CD14-positive monocyte (primary cell): ENCODE results near the gene CTTN. TPM values are rescaled to one million over a fixed set of nuclear protein-coding genes. Genes with fewer than 3 reads are reported as not detected.

Source experiments
- DNase-seq, 3 donors: peaks; one replicate each; pipeline ENCODE4 v3.0.0-alpha.2; 2011 to 2022
- H2AFZ ChIP-seq: 2 replicates; pipeline ENCODE4 v1.6.0; 2012; ENCODE audit warnings: mild to moderate bottlenecking, low read depth, low read length, inconsistent platforms; ENCODE audit not compliant: insufficient read depth, poor library complexity, severe bottlenecking
- H3K27ac ChIP-seq, 2 donors: 1 replicate in 1 of 2; 2 replicates in 1 of 2; pipeline ENCODE4 v1.5.1; 2012 to 2013; ENCODE audit warnings: low read length in 2 of 2, control low read depth in 1 of 2, inconsistent platforms in 1 of 2, low read depth in 1 of 2, mild to moderate bottlenecking in 1 of 2
- H3K27me3 ChIP-seq, 2 donors: one replicate each; pipeline versions ENCODE4 v1.6.0 to v1.6.1; 2011 to 2013; ENCODE audit warnings: low read length in 2 of 2; ENCODE audit not compliant: control insufficient read depth in 2 of 2, insufficient read depth in 2 of 2
- H3K36me3 ChIP-seq, 2 donors: replicated peaks in 1 of 2; 1 replicate in 1 of 2; 2 replicates in 1 of 2; pipeline versions ENCODE4 v1.5.1 to v1.6.1; 2012 to 2013; ENCODE audit warnings: low read length in 2 of 2, control low read depth in 1 of 2, inconsistent platforms in 1 of 2, mild to moderate bottlenecking in 1 of 2; ENCODE audit not compliant: insufficient read depth in 2 of 2, control insufficient read depth in 1 of 2
- H3K4me1 ChIP-seq, 2 donors: 1 replicate in 1 of 2; 2 replicates in 1 of 2; pipeline versions ENCODE4 v1.5.1 to v1.6.1; 2012 to 2013; ENCODE audit warnings: low read length in 2 of 2, control low read depth in 1 of 2, inconsistent platforms in 1 of 2, mild to moderate bottlenecking in 1 of 2, moderate library complexity in 1 of 2; ENCODE audit not compliant: insufficient read depth in 2 of 2, control insufficient read depth in 1 of 2
- H3K4me2 ChIP-seq: replicated peaks from 2 replicates; pipeline ENCODE3; 2012; ENCODE audit warnings: low read length, moderate library complexity, mild to moderate bottlenecking; ENCODE audit not compliant: poor library complexity, severe bottlenecking; ENCODE audit errors: extremely low read depth
- H3K4me3 ChIP-seq, 3 experiments: fragments of 200-600 bp in 1 of 3; sonication (generic) in 1 of 3; replicated peaks in 1 of 3; 1 replicate in 2 of 3; 2 replicates in 1 of 3; pipeline ENCODE4 v1.5.1; 2011 to 2013; ENCODE audit warnings: low read length in 3 of 3, mild to moderate bottlenecking in 3 of 3, control low read depth in 2 of 3, low read depth in 2 of 3, inconsistent platforms in 1 of 3, moderate library complexity in 1 of 3
- H3K79me2 ChIP-seq: 2 replicates; pipeline ENCODE4 v1.6.0; 2012; ENCODE audit warnings: mild to moderate bottlenecking, control low read depth, inconsistent platforms, low read length, moderate library complexity; ENCODE audit not compliant: insufficient read depth
- H3K9ac ChIP-seq: 2 replicates; pipeline ENCODE4 v1.6.0; 2017; ENCODE audit warnings: low read length, mild to moderate bottlenecking; ENCODE audit not compliant: insufficient read depth, poor library complexity, severe bottlenecking
- H3K9me3 ChIP-seq, 2 donors: replicated peaks in 1 of 2; 1 replicate in 1 of 2; 2 replicates in 1 of 2; pipeline versions ENCODE4 v1.5.1 to v1.6.1; 2012 to 2013; ENCODE audit warnings: low read length in 2 of 2, control low read depth in 1 of 2; ENCODE audit not compliant: control insufficient read depth in 1 of 2, insufficient read depth in 1 of 2
- H4K20me1 ChIP-seq: 2 replicates; pipeline ENCODE4 v1.6.0; 2012; ENCODE audit warnings: mild to moderate bottlenecking, low read length, control low read depth, moderate library complexity; ENCODE audit not compliant: insufficient read depth
- H3K27ac Mint-ChIP-seq, 7 donors: one replicate each; pipeline ENCODE4 v1.8.0; 2020; ENCODE audit warnings: mild to moderate bottlenecking in 7 of 7, mixed read lengths in 7 of 7, moderate library complexity in 6 of 7, inconsistent platforms in 2 of 7
- H3K27me3 Mint-ChIP-seq, 3 donors: one replicate each; pipeline ENCODE4 v1.8.0; 2021 to 2022; ENCODE audit warnings: low read depth in 3 of 3, mild to moderate bottlenecking in 3 of 3, mixed read lengths in 3 of 3, moderate library complexity in 3 of 3, inconsistent platforms in 1 of 3
- H3K36me3 Mint-ChIP-seq, 2 donors: one replicate each; pipeline ENCODE4 v1.8.0; 2020; ENCODE audit warnings: mixed read lengths in 2 of 2, inconsistent platforms in 1 of 2, mild to moderate bottlenecking in 1 of 2
- H3K4me1 Mint-ChIP-seq: one replicate; pipeline ENCODE4 v1.8.0; 2020; ENCODE audit warnings: mild to moderate bottlenecking, mixed read lengths
- H3K4me3 Mint-ChIP-seq, 2 donors: one replicate each; pipeline ENCODE4 v1.8.0; 2020; ENCODE audit warnings: mild to moderate bottlenecking in 2 of 2, mixed read lengths in 2 of 2, moderate library complexity in 1 of 2
- H3K9me3 Mint-ChIP-seq, 7 donors: one replicate each; pipeline ENCODE4 v1.8.0; 2020 to 2022; ENCODE audit warnings: mixed read lengths in 7 of 7, mild to moderate bottlenecking in 6 of 7, moderate library complexity in 6 of 7, inconsistent platforms in 2 of 7
- CTCF ChIP-seq: fragments of 200-600 bp; IDR thresholded peaks from one replicate; pipeline ENCODE4 v1.8.0; 2022; ENCODE audit warnings: antibody characterized with exemption, mild to moderate bottlenecking
- WGBS: methylation state at CpG from one replicate; pipeline ENCODE4 v1.1.5; 2013; ENCODE audit warnings: missing lambda C conversion rate; ENCODE audit not compliant: insufficient coverage; 5-methylcytosine and 5-hydroxymethylcytosine counted together
- intact Hi-C, 2 donors: fragments of 100-400 bp; cut with micrococcal nuclease; formaldehyde crosslinking; loops; one replicate each; pipeline versions ENCODE4 v1.15.0 to v1.15.1; 2023
- polyA plus RNA-seq, 3 donors: library from polyadenylated mRNA; depleted of rRNA in 1 of 3; unstranded in 2 of 3; stranded (reverse) in 1 of 3; fragments of 300-500 nt in 2 of 3; fragments of >200 nt in 1 of 3; fragmentation: Illumina TruSeq in 2 of 3; gene quantifications; 1 replicate in 2 of 3; 2 replicates in 1 of 3; pipeline ENCODE4 v1.2.3, GENCODE V29; 2012 to 2021

The CTTN gene
- polyA plus RNA-seq, 3 donors, result 0.05 to 0.11 TPM; not detected in 1

DNA sequence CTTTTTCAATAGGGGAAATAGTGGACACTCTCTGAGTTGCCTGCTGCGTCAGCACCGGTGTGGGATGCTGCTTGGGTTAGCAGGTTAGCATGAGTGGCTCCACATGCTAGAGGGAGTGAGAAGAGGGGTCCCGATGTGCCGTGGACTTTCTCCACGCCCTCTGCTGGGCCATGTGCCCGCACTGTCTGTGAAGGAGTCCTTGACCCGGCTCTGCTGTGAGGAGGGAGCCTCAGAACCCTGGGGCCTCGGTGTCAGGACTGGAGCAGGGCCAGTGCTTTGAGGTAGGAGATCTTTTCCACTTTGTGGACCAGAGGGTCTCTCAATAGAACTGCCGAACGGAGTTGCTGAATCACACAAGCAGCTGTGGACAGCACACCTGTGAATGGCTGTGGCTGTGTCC, 14.8 kb downstream of the CTTN start:
- peaks cover 0 to 2% of the 10 kb centered on the region in 2 donors for H3K36me3 Mint-ChIP-seq
- DNase-seq, result no peak
- no peak overlapping the region for H3K4me2 ChIP-seq
- peaks cover 0 to 4% (median 2%) of the 10 kb centered on the region in 7 donors for H3K9me3 Mint-ChIP-seq
- peak overlapping the region in 1 of 2 donors; percentile 82 for H3K4me3 Mint-ChIP-seq
- intact Hi-C loops, result no loop called here
- peaks cover 16% of the 10 kb centered on the region for H3K4me1 Mint-ChIP-seq
- H3K4me1 ChIP-seq, result peaks cover 14 to 16% of the 10 kb centered on the region in 2 donors
- peaks cover 43 to 98% of the 10 kb centered on the region in 2 donors for H3K27me3 ChIP-seq
- no peak overlapping the region for H3K9ac ChIP-seq
- peaks cover 25% of the 10 kb centered on the region for H4K20me1 ChIP-seq
- peaks cover 90 to 98% (median 94%) of the 10 kb centered on the region in 3 donors for H3K27me3 Mint-ChIP-seq
- WGBS, result 95% methylated on average over 10 of the region's 10 CpGs
- no peaks in the 10 kb centered on the region for H3K36me3 ChIP-seq
- H3K79me2 ChIP-seq, result no peaks in the 10 kb centered on the region
- TF ChIP-seq CTCF, result no peak
- H3K9me3 ChIP-seq, result peaks cover 0 to 16% of the 10 kb centered on the region in 2 donors
- peak overlapping the region in 1 of 7 donors; percentile 23 for H3K27ac Mint-ChIP-seq
- no peak overlapping the region for H3K27ac ChIP-seq
- no peak overlapping the region for H3K4me3 ChIP-seq
- no peak overlapping the region for H2AFZ ChIP-seq

DNA sequence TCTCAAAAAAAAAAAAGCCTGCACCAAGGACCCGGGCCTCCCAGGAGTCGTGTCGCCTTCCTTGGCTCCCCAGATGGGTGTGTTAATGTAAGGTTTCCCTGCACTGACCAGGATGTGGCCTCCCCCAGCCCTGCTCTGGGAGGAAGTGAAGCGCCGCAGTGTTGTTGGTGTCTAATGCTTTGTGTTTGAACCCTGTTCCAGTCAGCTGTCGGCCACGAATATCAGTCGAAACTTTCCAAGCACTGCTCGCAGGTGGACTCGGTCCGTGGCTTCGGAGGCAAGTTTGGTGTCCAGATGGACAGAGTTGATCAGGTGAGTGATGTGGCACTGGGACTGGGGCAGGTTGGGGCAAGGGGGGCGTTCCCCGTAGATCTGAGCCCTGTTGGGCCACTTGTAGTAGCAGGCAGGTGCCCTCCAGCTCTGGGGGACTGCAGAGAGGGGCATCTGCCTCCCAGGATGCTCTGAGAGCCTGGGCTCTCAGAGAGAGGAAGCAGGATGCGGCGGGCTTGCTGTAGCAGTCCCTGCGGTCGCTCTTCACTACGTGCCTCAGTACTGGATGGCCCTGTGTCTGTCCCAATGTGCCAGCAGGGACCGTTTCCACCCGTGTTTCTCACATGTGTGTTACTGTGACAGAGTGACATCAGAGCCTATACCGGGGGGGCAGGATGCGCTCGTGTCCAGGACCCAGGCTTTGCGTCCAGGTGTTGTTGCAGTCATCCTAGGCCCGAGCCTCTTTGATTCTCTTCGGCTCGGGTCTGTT, 16.2 kb downstream of the CTTN start:
- Mint-ChIP-seq H3K36me3 (peaks cover 0 to 2% of the 10 kb centered on the region in 2 donors), H3K4me1 (peaks cover 16% of the 10 kb centered on the region), H3K27me3 (peaks cover 88 to 99% (median 96%) of the 10 kb centered on the region in 3 donors), H3K27ac (peak overlapping the region in 1 of 7 donors; percentile 48), H3K9me3 (peaks cover 0 to 4% (median 2%) of the 10 kb centered on the region in 7 donors), H3K4me3 (peak overlapping the region in 1 of 2 donors; percentile 82)
- intact Hi-C loops, result no loop called here
- H3K27me3 ChIP-seq, result peaks cover 36 to 96% of the 10 kb centered on the region in 2 donors
- no peak overlapping the region for H3K4me3 ChIP-seq
- H3K4me1 ChIP-seq, result peaks cover 14 to 16% of the 10 kb centered on the region in 2 donors
- no peak overlapping the region for H3K4me2 ChIP-seq
- no peak overlapping the region for H3K9ac ChIP-seq
- H2AFZ ChIP-seq, result no peak overlapping the region
- H3K27ac ChIP-seq, result no peak overlapping the region
- DNase-seq, result no peak
- no peaks in the 10 kb centered on the region for H3K79me2 ChIP-seq
- 96% methylated on average over 26 of the region's 28 CpGs for WGBS
- no peak for TF ChIP-seq CTCF
- peaks cover 0 to 15% of the 10 kb centered on the region in 2 donors for H3K9me3 ChIP-seq
- H3K36me3 ChIP-seq, result no peaks in the 10 kb centered on the region
- H4K20me1 ChIP-seq, result peaks cover 22% of the 10 kb centered on the region
